HepG2 (cell line): ENCODE data around the gene IGF2BP1. TPM values are rescaled to one million over a fixed set of nuclear protein-coding genes. Genes with fewer than 3 reads are reported as not detected.

Experiments
- AGO2 ChIP-seq: fragments of 200-400 bp; formaldehyde crosslinking; optimal IDR thresholded peaks from 2 replicates; pipeline ENCODE3; 2017; ENCODE audit warnings: mild to moderate bottlenecking, low read depth, low read length, moderate library complexity
- FOXA1 ChIP-seq, 2 experiments: fragments of 450-650 bp in 1 of 2; sonication (generic) in 1 of 2; formaldehyde crosslinking in 1 of 2; IDR thresholded peaks; 2 replicates each; pipeline versions ENCODE4 v1.4.0 to v1.6.1; 2016 to 2020; ENCODE audit warnings: missing genetic modification reagents in 1 of 2
- HIVEP1 ChIP-seq: sonication (generic); formaldehyde crosslinking; IDR thresholded peaks from 2 replicates; pipeline ENCODE4 v1.4.0; 2020; ENCODE audit warnings: mild to moderate bottlenecking, missing genetic modification reagents
- HMG20B ChIP-seq: conservative IDR thresholded peaks from 2 replicates; pipeline ENCODE4 v1.6.1; 2016; ENCODE audit warnings: missing genetic modification reagents, missing compliant biosample characterization
- IRF2 ChIP-seq: IDR thresholded peaks from 2 replicates; pipeline ENCODE4 v1.6.1; 2018; ENCODE audit warnings: missing genetic modification reagents, missing compliant biosample characterization
- SKI ChIP-seq: fragments of 450-650 bp; IDR thresholded peaks from one replicate; pipeline ENCODE4 v1.6.1; 2018; ENCODE audit warnings: mild to moderate bottlenecking; ENCODE audit not compliant: partially characterized antibody
- SNAPC4 ChIP-seq: sonication (generic); formaldehyde crosslinking; IDR thresholded peaks from 2 replicates; pipeline ENCODE4 v1.4.0; 2020; ENCODE audit warnings: mild to moderate bottlenecking, missing genetic modification reagents
- SOX13 ChIP-seq, 3 experiments: fragments of 450-650 bp in 1 of 3; sonication (generic) in 1 of 3; formaldehyde crosslinking in 1 of 3; IDR thresholded peaks in 2 of 3; conservative IDR thresholded peaks in 1 of 3; 2 replicates each; pipeline versions ENCODE4 v1.5.0 to v1.6.1; 2016 to 2020; ENCODE audit warnings: antibody characterized with exemption in 1 of 3, mild to moderate bottlenecking in 1 of 3, missing compliant biosample characterization in 1 of 3, missing genetic modification reagents in 1 of 3, moderate library complexity in 1 of 3
- TBL1XR1 ChIP-seq: fragments of 150-350 bp; IDR thresholded peaks from 2 replicates; pipeline ENCODE4 v1.6.1; 2014; ENCODE audit warnings: borderline replicate concordance, low read length; ENCODE audit not compliant: partially characterized antibody
- ZFP62 ChIP-seq: sonication (generic); formaldehyde crosslinking; IDR thresholded peaks from 2 replicates; pipeline ENCODE4 v1.4.0; 2020; ENCODE audit warnings: missing genetic modification reagents
- ZGPAT ChIP-seq: IDR thresholded peaks from 2 replicates; pipeline ENCODE4 v1.6.1; 2016; ENCODE audit warnings: mild to moderate bottlenecking
- ZNF224 ChIP-seq: sonication (generic); formaldehyde crosslinking; IDR thresholded peaks from 2 replicates; pipeline ENCODE4 v1.5.0; 2020; ENCODE audit warnings: mild to moderate bottlenecking, missing genetic modification reagents
- ZNF260 ChIP-seq: sonication (generic); formaldehyde crosslinking; IDR thresholded peaks from 2 replicates; pipeline ENCODE4 v1.4.0; 2020; ENCODE audit warnings: missing genetic modification reagents, low read depth, mild to moderate bottlenecking, borderline replicate concordance
- ZNF280D ChIP-seq: sonication (generic); formaldehyde crosslinking; IDR thresholded peaks from 2 replicates; pipeline ENCODE4 v1.5.1; 2020; ENCODE audit warnings: mild to moderate bottlenecking, missing genetic modification reagents
- ZNF446 ChIP-seq: sonication (generic); formaldehyde crosslinking; IDR thresholded peaks from 2 replicates; pipeline ENCODE4 v1.5.0; 2020; ENCODE audit warnings: mild to moderate bottlenecking, missing genetic modification reagents
- ZNF605 ChIP-seq: sonication (generic); formaldehyde crosslinking; IDR thresholded peaks from 2 replicates; pipeline ENCODE4 v1.8.0; 2022; ENCODE audit warnings: mild to moderate bottlenecking, missing genetic modification reagents
- polyA plus RNA-seq, 8 experiments: library from polyadenylated mRNA; depleted of rRNA in 3 of 8; stranded (reverse) in 7 of 8; unstranded in 1 of 8; fragments of >200 nt; fragmentation: Illumina TruSeq in 4 of 8; extraction: Trizol in 4 of 8; gene quantifications; 2 replicates each; pipeline versions ENCODE4 v1.2.1 to v1.2.3, GENCODE V29; 2011 to 2016; ENCODE audit warnings: low read depth in 4 of 8, missing spikeins in 1 of 8, mixed read lengths in 1 of 8; ENCODE audit not compliant: insufficient read depth in 1 of 8
- total RNA-seq, 5 experiments: library from RNA; depleted of rRNA; stranded (reverse); fragments of >200 nt; fragmentation: Illumina TruSeq; extraction: Trizol; gene quantifications; 2 replicates each; pipeline ENCODE4 v1.2.3, GENCODE V29; 2016; ENCODE audit warnings: low read depth in 1 of 5
- TF ChIP-seq, protein P1 (sequence below): sonication (generic); formaldehyde crosslinking; IDR thresholded peaks from 2 replicates; pipeline ENCODE4 v1.4.0; 2020; ENCODE audit warnings: low read depth, mild to moderate bottlenecking, missing genetic modification reagents

IGF2BP1 gene
- total and polyA plus RNA-seq, 2 of the 13 experiments (the other 11 are each of a cell fraction or from before 2014, with no cell fraction given): 29.7 to 75.1 TPM

GRCh38 chr17:48997103-48997826 lies at the start of gene IGF2BP1 (continued):
- TF ChIP-seq TBL1XR1 (no peak), AGO2 (peak; percentile 94), ZNF605 (CRISPR knock-in tag) (no peak; the same call in 1 of the 2 replicates), ZNF260 (CRISPR knock-in tag) (0 out of 2 replicates have a peak, but pooled peaks have one; percentile 12), ZNF446 (CRISPR knock-in tag) (peak; percentile 76; the same call in 1 of the 2 replicates), ZGPAT (peak; percentile 50; the same call in 1 of the 2 replicates), SKI (no peak), SNAPC4 (0 out of 2 replicates have a peak, but pooled peaks have one; percentile 22), FOXA1 (IDR thresholded peaks at IDR 0.05) (no peak), FOXA1 (CRISPR knock-in tag; IDR thresholded peaks at IDR 0.05) (no peak), SOX13 (IDR thresholded peaks at IDR 0.05) (no peak), SOX13 (CRISPR knock-in tag; conservative IDR thresholded peaks at IDR 0.05 in 1 of 2, IDR thresholded peaks at IDR 0.05 in 1 of 2) (peak in 1 of 2 experiments; percentile 12; a peak in 2 of 4 replicates), HIVEP1 (peak; percentile 8; the same call in 1 of the 2 replicates), HMG20B (CRISPR knock-in tag) (no peak), ZNF224 (CRISPR knock-in tag) (no peak), ZFP62 (no peak), IRF2 (peak; percentile 13; the same call in 1 of the 2 replicates), ZNF280D (CRISPR knock-in tag) (no peak)
- TF ChIP-seq, protein P1, sequence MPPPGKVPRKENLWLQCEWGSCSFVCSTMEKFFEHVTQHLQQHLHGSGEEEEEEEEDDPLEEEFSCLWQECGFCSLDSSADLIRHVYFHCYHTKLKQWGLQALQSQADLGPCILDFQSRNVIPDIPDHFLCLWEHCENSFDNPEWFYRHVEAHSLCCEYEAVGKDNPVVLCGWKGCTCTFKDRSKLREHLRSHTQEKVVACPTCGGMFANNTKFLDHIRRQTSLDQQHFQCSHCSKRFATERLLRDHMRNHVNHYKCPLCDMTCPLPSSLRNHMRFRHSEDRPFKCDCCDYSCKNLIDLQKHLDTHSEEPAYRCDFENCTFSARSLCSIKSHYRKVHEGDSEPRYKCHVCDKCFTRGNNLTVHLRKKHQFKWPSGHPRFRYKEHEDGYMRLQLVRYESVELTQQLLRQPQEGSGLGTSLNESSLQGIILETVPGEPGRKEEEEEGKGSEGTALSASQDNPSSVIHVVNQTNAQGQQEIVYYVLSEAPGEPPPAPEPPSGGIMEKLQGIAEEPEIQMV (CRISPR knock-in tag): no peak
